ENCODE data around the gene BAZ1B.
"Not testable (repeated sequence)": the region's sequence is repeated elsewhere in the genome, so short reads cannot be mapped to it uniquely, and the experiment has no call there.

BAZ1B gene

DNA sequence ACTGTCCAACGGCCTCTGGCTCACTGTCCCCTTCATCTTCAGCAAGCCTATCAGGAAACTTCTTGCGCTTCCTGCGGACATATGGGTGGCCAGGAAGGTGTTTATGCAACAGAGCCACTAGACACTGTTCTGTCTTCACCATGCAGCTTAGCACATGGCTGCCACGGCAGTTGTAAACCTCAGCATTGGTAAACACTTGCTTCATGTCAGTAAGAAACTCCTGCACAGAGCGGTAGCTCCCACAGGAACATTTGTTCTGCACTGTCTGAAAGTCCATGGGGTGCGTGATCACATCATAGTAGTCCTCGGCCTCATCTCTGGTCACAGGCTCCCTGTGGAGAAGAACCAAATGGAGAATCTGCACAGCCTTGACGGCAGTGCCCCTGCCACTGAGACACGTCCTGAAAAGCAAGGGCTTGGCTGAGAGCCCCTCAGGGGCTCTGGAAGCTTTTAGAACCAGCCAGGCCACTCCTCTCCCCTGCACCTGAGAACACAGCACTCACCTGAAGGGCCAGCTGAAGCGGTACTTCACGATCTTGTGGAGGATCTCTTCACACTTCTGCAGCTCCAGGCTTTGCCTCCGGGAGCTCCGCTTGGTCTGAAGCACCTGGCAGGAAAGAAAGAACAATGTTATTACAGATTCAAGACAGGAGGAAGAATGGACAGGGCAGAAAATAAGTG, 79.7 kb downstream of the BAZ1B start:
- DNase-seq: no peak

DNA sequence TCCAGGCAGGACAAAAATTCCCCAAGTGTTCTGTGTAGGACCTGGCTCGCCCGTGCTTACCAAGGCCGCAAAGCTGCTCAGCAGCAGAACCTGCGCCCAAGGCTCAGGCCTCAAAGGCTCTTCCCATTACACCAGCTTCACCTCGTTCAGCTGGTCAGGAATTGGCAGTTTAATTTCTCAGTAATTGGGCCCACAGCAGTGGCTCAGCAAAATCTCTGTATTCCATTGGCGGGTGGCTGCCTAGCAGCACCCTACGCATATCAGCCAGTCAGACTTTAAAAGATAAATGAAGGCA, 82.7 kb downstream of the BAZ1B start:
- no peak for DNase-seq

DNA sequence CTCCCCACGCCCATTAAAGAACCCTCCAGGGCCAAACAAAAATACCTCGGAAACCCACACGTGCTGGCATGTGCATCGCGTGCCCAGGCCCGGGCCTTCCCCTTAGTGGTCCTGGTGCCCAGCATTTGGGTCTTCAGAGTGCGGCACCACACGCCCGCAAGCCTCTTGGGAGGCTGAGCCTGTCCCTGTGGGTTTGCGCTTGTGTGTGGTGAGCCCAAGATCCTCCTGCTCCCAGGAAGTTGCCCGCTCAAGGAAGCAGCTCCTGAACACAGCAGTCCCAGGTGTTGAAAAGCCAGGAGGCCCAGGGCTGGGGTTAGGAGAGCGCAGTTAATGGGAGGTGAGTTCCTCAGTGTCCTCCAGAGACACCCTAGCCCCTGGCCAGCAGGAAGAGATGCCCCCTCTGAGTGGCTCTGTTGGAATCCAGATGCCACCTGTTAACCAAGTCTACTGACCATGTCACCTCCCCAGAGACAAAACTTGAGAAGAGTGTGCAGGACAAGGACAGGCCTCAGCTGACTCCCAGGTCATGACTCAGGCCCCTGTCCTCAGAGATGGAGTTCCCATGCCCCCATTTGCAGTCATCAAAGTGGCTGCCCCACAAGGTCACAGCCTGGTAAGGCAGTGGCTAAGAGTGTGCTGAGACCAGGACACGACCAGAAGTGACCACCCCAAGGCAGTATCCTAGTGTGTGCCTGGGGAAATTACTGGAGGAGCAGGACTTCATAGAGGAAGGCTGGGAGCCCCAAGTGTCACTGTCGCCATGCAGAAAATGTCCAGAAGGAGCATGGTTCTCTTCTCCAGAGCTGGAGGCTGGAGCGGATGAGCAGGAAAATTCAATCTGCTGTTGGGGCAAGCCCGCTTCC, 83.3 kb downstream of the BAZ1B start:
- no peak for DNase-seq

DNA sequence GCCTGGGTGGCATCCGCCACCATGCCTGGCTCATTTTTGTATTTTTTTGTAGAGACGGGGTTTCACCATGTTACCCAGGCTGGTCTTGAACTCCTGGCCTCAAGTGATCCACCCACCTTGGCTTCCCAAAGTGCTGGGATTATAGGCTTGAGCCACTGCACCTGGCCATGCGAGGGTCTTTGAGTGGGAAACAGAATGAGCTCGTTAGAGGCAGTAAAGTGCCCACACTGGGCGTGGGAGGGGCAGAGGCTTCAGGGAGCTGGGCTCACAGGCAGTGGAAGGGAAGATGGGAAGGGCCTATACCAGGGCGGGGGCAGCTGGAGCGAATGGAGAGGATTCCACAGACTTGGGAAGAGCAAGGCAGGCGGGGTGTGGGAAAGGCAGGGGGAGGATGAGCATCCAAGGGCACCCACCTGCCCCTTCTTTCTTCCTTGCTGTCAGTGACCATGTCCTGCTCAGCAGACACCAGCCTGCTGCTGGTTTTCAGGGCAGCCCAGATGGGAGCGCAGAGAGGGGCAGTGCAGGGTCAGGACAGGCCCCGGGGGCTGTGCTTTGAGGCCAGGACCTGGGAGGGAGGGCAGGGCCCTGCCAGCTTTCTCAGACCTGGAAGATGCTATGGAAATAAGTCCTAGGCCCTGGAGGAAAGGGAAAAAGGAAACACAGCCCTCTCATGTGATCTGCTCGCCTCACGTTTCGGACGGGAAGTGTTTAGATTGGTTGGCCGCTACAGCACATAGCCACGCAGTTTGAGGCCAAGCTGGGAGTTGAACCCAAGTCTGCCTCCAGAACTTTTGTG, 84.3 kb downstream of the BAZ1B start:
- DNase-seq: no peak

DNA sequence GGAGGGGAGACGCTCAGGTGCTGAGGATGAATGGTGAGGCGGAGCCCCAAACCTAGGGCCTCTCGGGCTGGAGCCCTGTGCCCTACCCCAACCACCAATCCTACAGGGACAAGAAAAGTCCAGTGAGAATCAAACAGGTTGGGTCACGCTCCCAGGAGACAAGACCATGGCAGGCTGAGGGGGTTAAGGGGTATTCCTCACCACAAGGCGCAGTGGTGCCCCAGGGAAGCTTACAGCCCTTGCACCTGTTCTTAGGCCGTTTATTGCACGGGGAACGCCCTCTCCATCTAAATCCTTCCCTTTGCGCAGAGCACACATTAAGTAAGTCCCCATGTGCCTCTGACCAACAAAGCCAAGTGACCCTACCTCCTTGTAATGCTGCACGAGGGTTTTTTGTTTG, 85.0 kb downstream of the BAZ1B start:
- no peak for DNase-seq

DNA sequence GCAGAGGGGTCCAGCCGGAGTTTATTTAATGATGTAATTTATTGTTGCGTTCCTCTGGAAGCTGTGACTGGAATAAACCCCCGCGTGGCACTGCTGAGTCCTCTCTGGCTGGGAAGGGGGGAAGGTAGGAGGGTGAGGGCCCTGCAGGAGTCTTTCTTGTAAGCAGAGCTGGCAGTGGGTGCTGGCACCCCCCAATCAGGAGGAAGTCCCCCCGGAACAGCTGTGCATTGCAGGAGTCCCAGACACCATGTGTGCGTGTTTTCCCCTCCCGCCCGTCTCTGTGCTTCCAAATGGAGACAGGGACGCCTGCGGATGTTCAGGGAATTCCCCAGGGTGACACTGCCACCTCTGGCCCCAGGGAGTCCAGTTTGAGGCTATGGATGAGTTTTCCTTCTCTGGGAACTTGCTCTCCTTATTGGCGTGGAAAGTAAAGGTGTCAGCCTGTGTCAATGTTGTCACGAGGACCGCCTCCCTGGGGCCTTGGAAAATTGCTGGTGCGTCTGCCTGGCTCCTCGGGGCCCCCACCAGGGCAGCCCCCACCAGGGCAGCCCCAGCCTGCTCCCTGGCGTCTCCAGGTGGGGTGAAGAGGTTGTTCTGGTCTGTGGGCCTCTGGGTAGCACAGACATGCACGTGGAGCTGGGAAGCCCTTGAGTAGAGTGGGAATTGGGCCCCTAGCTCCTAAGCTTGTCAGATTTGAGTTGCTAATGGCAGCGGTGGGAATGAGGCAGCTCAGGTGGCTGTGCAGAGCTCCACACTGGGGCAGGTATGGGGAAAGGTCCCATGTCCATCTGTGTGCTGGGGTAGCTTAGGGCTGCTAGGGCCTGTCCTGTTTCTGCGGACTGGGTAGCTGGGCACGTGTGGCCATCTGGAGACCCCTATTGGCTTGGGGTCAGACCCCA, 85.8 kb downstream of the BAZ1B start:
- DNase-seq: no peak

DNA sequence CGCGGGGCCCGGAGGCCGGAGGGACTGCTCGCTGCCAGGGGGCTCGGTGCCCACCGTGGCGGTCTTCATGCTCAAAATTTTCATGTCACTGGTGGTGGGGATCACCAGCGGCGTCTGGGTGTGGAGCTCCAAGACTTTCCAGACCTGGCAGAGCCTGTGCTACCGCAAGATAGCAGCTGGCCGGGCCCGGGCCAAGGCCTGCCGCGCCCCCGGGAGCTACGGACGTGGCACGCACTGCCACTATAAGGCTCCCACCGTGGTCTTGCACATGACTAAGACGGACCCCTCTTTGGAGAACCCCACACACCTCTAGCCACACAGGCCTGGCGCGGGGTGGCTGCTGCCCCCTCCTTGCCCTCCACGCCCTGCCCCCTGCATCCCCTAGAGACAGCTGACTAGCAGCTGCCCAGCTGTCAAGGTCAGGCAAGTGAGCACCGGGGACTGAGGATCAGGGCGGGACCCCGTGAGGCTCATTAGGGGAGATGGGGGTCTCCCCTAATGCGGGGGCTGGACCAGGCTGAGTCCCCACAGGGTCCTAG, 86.6 kb downstream of the BAZ1B start:
- DNase-seq: no peak

DNA sequence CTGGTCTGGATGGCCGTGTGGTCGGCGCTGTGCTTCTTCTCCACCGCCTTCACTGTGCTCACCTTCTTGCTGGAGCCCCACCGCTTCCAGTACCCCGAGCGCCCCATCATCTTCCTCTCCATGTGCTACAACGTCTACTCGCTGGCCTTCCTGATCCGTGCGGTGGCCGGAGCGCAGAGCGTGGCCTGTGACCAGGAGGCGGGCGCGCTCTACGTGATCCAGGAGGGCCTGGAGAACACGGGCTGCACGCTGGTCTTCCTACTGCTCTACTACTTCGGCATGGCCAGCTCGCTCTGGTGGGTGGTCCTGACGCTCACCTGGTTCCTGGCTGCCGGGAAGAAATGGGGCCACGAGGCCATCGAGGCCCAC, 87.4 kb downstream of the BAZ1B start:
- no peak for DNase-seq

DNA sequence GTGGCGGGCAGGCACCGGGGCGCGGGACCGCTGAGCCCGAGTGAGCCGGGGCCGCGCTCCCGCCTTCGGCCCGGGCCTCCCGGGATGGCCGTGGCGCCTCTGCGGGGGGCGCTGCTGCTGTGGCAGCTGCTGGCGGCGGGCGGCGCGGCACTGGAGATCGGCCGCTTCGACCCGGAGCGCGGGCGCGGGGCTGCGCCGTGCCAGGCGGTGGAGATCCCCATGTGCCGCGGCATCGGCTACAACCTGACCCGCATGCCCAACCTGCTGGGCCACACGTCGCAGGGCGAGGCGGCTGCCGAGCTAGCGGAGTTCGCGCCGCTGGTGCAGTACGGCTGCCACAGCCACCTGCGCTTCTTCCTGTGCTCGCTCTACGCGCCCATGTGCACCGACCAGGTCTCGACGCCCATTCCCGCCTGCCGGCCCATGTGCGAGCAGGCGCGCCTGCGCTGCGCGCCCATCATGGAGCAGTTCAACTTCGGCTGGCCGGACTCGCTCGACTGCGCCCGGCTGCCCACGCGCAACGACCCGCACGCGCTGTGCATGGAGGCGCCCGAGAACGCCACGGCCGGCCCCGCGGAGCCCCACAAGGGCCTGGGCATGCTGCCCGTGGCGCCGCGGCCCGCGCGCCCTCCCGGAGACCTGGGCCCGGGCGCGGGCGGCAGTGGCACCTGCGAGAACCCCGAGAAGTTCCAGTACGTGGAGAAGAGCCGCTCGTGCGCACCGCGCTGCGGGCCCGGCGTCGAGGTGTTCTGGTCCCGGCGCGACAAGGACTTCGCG, 88.0 kb downstream of the BAZ1B start:
- peak in 1 of 2 donors; percentile 28 for DNase-seq

DNA sequence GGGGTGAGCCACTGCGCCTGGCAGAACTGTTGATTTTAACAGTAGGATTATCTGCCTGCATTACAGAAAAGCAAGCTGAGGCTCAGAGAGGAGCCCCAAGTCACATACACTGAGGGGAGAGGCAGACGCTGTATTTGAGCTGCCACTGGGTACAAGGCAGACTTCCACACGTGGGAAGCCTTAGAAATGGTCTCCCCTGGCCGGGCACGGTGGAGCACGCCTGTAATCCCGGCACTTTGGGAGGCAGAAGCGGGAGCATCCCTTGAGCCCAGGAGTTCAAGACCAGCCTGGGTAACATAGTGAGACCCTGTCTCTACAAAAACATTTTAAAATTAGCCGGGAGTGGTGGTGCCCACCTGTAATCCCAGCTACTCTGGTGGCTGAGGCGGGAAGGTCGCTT, 89.4 kb downstream of the BAZ1B start:
- DNase-seq: no peak

DNA sequence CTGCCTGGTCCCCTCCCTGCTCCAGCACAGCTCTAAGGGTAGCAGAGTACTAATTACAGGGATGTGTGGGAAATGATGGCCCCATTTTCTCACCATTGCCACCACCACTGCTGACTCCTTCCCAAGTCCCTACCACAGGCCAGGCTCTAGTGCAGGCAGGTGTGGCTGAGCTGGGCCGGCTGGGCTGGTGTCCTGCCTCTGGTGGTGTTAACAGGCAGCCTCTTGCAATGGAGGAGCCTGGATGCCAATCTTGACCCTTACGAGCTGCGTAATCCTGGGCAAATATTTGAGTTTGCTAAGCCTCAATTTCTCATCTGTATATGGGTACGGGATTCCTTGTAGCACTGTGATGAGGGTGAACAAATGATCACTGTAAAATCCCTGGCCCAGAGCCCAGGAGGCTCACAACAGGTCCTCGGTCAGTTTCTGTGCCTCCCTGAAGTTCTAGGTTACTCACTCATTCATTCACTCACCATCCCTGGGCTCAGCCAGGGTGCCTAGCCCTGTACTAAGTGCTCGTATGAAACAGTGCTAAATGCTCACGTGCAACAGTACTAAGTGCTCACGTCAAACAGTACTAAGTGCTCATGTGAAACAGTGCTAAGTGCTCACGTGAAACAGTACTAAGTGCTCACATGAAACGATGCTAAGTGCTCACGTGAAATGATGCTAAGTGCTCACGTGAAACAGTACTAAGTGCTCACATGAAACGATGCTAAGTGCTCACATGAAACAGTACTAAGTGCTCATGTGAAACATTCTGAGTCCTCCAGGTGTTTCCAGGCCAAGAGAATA, 90.9 kb downstream of the BAZ1B start:
- DNase-seq: no peak

DNA sequence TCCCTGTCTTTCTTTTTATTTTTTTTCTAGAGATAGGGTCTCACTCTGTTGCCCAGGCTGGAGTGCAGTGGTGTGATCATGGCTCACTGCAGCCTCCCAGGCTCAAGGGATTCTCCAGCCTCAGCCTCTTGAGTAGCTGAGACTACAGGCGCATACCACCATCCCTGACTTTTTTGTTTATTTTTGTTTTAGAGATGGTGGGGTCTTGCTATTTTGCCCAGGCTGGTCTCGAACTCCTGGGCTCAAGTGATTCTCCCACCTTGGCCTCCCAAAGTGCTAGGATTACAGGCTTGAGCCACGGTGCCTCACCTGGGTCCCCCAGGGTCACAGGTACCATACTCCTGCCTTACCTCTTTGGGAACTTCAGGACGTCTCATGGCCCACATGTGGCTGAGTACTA, 91.6 kb downstream of the BAZ1B start:
- not testable (repeated sequence) for DNase-seq

DNA sequence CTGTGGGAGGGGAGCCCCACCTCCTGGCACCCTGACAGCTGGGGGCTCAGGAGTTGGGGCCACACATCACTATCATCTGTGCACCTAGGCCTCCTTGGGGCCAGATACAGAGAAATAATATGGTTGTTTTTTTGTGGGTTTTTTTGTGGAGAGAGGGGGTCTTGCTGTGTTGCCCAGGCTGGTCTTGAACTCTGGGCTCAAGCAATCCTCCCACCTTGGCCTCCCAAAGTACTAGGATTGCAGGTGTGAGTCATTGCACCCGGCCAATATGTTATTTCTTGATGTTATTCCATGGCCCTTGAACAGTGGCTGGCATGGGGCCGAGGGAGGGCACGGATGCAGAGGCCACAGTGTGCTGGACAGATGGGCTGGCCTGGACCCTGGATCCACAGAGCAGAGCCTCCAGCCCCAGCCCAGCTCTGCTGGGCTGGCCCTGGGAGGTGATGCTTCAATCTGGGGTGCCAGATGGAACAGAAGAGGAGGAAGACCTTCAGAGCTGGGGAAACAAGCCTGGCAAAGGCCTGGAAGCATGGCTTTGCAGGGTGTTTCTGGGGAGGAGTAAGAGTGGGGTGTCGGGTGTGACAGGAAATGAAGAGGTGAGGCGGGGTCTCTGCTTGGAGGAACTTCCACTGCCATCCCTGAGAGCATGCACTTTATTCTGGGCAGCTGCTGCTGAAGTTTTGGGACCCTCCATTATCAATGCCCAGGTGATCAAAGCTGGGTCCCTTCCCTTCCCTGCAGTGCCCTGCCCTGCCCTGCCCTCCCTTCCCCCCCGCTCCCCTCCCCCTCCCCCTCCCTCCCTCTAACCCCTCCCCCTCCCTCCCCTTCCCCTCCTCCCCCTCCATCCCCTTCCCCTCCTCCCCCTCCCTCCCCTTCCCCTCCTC, 92.2 kb downstream of the BAZ1B start:
- no peak for DNase-seq

DNA sequence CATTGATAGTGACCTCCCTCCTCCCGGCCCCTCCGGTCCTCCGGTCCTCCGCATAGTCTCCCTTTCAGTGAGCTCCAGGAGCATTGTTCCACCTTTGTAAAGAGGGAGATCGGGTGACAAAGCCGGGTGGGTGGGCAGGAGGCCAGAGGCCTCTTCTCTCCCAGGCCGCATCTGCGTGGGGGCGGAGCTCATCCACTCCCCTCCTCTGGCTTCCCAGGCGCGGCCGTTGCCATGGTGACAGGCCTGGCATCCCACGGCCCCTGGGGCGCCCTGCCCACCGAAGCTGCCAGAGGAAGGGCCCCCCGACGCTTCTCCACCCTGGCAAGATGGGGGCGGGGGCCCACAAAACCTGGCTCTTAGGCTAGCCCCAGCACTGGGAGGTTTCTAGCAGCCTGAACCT, 92.9 kb downstream of the BAZ1B start:
- DNase-seq: no peak

DNA sequence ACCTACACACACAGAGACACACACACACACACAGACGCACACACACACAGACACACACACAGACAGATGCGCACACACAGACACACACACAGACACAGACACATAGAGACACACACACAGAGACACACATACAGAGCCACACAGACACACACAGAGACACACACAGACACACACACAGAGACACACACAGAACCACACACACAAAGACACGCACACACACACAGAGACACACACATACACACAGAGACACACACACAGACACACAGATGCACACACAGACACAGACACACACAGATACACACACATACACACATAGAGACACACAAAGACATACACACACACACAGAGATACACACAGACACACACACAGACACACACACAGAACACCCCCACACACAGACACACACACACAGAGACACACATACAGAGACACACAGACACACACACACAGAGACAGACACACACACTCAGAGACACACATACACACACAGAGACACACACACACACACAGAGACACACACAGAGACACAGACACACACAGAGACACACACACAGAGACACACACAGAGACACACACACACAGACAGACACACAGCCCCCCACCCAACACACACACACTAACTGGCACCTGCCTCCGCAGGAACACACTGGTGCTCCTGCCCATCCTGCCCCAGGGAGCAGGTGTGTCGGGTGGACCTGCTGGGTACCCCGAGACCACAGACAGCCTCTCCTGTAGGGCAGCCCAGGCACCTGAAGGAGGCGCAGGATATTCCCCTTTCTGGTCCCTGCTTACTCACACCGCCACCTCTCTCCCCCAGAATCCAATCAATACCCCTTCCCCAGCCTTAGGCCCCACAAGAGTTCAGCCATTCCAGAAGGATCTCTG, 93.9 kb downstream of the BAZ1B start:
- no peak for DNase-seq

DNA sequence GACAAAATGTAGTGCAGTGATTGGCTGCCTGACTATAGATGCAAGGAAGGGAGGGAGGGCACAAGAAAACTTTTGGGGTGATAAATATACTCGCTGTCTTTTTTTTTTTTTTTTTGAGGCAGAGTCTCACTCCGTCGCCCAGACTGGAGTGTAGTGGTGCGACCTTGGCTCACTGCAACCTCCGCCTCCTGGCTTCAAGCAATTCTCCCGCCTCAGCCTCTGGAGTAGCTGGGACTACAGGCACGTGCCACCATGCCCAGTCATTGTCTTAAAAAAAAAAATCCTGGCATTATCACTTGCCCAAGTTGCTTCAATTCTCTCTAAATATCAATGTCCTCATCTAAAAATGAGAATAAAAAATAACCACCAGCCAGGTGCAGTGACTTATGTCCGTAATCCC, 96.1 kb downstream of the BAZ1B start:
- no peak for DNase-seq

DNA sequence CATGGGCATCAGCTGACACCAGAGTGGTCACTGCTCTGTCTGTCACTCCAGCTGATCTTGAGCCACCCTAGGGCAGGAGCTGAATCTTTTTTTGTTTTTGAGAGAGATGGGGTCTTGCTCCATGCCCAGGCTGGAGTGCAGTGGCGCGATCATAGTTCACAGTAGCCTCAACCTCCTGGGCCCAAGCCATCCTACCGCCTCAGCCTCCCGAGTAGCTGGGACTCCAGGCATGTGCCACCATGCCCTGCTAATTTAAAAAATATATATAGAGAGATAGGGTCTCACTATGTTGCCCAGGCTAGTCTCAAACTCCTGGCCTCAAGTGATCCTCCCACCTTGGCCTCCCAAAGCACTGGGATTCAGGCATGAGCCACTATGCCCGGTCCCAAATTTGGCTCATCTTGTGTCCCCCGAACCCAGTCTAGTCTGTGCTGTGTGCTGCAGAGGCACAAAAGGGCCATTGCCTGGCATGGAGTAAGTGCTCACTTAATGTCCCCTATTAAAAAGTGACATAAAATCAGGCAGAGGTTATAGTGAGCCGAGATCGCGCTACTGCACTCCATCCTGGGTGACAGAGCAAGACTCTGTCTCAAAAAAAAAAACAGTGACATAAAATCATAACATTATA, 96.6 kb downstream of the BAZ1B start:
- no peak for DNase-seq

DNA sequence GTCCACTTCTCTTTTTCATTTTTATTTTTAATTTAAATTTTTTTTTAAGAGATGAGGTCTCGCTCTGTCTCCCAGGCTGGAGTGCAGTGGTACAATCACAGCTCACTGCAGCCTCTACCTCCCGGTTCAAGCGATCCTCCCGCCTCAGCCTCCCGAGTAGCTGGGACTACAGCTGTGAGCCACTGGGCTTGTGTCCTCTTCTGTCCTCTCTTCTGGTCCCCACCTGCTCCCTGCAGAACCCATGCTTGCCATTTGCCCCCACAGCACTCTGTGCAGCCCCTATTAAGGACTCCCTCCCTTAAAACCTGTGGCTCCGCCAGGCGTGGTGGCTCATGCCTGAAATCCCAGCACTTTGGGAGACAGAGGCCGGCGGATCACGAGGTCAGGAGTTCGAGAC, 97.6 kb downstream of the BAZ1B start:
- no peak for DNase-seq
